Subcutaneous preadipocyte (primary cell): ENCODE results near the gene SLC34A1. TPM values are rescaled to one million over a fixed set of nuclear protein-coding genes. Genes with fewer than 3 reads are reported as not detected.

ENCODE experiments used
- total RNA-seq: library from RNA; depleted of rRNA; stranded (reverse); fragments of >200 nt; gene quantifications from 2 replicates; pipeline ENCODE4 v1.2.3, GENCODE V29; 2012

SLC34A1 gene
- not detected in 2 replicates for total RNA-seq

GRCh38 chr5:177384134-177384533 lies at the start of gene SLC34A1:
TSS of gene SLC34A1 (plus strand) at chr5:177384434. CDS start at chr5:177385742, 1,308 bp downstream.

DNA sequence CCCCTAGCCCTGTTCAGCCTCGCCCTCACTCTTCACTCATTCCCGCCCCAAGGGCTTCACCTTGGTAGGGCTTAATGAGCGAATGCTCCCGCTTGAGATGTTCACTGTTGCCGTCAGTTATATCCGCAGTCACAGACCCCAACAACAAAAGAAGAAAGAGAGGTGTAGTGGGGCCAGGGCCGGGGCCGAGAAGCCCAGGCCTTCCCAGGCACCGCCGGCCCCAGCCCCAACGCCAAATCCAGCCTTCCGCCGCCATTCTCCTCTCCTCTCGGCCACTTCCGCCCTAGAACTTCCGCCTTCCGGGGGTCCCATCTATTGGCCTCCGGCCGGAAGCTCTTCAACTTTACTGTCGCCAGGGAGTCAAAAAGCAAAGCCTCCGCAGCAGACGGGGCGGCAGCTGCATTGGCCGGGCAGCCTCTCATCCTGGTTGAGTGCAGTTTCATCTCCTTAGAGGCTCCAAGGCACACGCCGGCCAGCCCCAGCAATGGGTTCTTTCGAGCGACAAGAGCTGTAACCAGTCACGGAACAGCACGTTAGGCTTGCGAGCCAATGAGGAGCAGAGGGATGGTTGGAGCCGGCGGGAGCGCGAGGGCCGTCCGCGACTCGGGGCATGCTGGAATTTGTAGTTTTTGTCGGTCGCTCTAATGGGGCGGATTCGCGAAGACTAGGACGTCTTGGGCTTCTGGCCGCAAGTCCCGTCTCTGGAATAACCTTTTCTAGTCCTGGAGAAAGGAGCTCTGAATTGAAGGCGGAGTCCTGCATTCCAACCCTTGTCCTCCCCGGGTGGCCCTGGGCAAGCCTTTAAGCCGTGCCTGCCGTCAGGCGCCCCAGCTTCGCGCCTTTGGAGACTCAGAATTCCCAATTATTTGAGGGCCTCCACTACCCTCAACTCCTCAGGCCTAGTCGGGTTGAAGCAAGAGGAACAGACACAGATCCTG lies 32.6 kb upstream of the SLC34A1 start, which contains the start of gene LMAN2:
Gene LMAN2, minus strand, starts transcription at position 277 of the 938 bp plus-strand sequence. Its CDS starts 21 bp downstream, at position 256.

DNA sequence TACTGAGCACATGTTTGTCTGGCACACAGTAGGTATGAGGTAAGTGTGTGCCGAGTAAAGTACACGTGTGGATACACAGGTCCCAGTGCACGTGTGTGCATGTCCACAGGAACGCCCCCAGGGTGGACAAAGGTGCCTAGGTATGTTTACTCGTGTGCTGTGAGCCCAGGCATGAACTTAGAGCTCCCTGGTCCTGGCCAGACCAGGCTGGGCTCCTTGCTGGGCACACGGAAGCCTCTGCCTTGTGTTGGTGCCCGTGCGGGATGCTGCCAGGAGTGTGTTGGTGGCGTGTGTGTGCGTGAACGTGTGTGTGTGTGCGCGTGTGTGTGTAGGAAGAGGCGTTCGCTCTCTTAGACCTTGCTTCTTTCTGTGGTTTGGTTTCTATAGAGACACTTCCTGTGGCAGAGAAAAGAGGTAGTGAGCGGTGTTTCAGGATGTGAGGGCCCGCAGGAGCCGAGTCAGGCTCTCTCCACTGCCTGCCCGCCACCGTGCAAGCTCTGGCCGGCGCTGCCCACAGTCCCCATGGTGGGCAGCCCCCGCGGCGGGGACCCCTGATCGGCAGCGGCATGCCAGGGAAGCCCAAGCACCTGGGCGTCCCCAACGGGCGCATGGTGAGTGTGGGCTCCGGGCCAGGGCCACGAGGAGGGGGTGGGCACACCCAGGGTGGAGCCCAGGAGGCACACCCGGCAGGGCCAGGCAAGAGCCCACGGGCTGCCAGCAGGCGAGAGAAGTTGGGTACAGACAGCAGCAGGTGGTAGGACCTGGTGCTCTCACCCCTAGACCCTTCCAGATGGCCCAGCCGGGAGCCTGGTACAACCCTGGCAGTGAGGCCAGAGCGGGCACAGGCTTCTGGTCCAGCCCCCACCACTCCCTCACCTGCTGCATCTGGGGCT lies 26.5 kb upstream of the SLC34A1 start, which contains the start of gene RGS14:
Gene RGS14, plus strand, starts transcription at position 466 of the 893 bp plus-strand sequence. Its CDS starts 101 bp downstream, at position 567.

DNA sequence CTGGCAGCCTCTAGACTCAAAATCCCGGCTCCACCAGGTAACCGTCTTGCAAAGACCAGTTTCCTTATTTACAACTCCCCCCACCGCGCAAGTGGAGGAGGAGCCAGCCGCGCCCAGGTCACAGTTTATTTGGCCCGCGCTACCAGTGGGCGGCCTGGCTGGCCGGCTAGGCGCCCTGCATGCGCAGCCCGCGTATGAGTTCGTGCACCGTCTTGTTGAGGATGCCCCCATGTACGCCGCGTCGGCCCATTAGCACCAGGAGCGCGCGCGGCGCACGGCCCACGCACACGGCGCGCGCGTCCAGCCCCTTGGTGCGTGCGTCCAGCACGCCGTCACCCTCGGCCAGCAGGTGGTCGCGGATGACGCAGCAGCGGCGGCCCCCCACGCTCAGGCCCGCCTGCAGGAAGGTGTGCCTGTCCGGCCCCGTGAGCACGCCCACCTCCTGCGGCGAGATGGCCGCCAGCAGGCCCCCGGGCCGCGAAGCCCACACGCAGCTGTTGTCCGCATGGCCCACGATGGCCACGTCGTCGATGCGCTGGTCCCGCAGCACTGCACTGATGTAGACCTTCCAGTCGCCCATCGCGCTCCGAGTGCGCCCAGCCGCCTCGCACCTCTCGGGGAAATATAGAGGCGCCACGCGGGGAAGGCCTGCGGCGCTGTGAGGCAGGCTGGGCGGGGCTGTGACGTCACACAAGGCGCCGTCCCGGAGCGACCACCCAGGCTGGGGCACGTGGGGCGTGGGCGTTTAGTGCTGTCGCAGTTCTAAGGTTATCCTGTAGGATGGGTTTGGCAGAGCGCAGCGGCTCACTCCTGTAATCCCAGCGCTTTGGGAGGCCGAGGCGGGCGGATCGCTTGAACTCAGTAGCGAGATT lies 16.0 kb downstream of the SLC34A1 start, which contains the start of gene PFN3:
Gene PFN3, minus strand, starts transcription at position 665 of the 872 bp plus-strand sequence. Its CDS starts 85 bp downstream, at position 580.

DNA sequence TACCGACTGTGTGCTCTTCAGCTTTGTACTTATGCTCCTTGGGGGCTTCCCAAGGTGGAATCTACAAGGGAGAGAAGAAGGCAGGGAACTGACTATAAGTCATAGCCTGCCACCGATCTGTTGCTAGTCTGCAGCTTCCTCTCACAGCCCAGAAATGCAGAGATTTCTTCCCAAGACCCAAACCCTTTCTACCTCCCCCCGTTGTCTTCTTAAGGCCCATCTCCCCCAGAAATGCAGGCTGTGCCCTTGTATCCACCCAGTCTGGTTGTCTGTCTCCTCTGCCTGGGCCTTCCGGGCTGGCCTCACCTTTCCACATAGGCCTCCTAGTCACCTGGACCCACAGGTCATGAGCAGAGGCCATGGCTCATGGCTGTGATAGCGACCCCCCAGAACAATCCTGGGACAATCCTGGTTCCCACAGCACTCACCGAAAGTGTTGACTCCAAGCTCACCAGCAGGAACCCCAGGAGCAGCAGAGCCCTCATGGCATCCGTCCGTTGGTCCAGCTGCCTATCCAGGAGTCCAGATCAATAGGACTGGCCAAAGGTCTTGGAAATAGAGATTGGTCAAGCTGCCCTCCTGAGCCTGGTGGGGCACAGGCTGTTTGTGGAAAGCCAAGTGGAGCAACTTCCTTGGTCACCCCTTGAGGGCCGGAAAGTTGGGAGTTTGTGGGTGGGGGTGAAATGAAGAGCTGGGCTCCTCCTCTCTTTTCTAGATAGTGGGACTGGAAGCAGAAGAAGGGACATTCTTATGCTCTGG lies 25.0 kb downstream of the SLC34A1 start, which contains the start of gene F12:
Gene F12, minus strand, starts transcription at position 522 of the 759 bp plus-strand sequence. Its CDS starts 37 bp downstream, at position 485.

DNA sequence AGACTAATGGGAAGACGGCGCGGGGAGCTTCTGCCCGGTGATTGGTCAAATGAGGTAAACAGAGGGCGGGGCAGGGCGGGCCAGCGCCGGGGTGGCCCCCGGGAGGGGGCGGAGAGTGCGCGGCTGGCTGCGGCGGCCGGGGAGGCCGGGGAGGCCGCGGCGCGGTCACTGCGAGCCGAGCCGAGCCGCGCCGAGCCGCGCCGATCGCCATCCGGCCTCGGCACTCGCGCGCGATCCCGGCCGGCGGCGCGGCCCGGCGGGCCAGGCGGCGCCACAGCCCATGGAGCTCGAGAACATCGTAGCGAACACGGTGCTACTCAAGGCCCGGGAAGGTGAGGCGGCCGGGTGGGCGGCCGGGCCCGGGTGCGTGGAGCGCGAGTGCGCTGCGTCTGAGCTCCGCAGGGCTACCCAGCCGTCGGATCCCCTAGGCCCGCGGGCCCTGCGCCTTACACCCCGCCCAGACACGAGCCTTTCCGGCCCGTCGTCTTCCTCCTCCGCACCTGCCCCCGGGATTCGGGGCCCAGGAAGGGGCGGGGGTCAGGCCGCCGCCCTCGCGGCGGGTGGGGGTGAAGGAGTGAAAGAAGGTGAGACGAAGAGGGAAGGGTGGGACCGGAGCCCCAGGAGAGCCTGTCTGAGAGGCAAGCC lies 42.5 kb downstream of the SLC34A1 start, which contains the start of gene GRK6:
Gene GRK6, plus strand, starts transcription at position 111 of the 645 bp plus-strand sequence. Its CDS starts 170 bp downstream, at position 281.

DNA sequence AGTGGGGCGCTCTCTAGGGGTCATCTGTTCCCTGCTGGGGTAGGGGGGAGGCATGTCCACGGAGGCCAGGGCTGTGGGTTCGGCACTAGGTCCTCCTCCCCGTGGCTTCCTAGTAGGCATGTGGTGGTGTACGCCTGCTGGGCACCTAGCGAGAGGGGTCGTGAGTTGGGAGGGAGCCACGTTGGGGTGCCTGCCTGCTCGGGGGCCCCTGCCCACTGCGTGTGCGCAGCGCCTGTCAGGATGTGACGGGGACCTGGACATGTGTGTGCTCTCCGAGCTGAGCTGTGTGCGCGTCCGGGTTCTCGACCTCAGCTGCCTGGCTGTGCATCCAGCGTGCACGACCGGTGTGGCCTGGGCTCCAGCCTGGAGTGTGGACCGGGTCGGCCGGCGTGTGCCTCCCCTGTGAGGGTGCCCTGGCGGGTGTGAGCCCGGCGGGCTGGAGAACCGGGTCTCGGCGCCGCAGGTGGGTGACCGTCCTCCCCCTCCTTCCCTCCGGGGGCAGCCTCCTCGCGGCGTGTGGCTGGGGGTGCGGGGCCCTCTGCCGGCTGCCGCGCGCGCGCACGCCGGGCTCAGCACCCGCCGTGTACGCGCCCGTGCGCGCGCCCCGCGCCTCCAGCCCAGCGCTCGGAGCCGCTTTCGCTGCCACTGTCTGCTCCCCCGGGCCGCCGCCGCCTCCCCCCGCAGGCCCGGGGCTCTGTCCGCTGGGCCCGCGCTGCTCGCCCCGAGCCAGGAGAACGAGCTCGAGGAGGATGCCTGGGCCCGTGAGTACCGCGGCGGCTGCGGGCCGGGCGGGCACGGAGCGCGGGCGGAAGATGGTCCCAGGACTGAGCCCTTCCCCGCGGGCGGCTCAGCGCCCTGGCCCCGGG lies 62.2 kb downstream of the SLC34A1 start, which contains the start of gene PRR7:
Gene PRR7, plus strand, starts transcription at position 615 of the 866 bp plus-strand sequence. CDS start 8,254 bp downstream, outside the sequence.

Other genes with a start within 250 kb of the SLC34A1 start
- gene RAB24, start 80.7 kb upstream of the SLC34A1 start, total RNA-seq: 9.9 and 11.9 TPM in 2 replicates
- gene PRELID1, start 80.6 kb upstream of the SLC34A1 start, total RNA-seq: 115 and 123 TPM in 2 replicates
- gene MXD3, start 72.5 kb upstream of the SLC34A1 start, total RNA-seq: 8.8 and 15.4 TPM in 2 replicates
- gene LMAN2, start 32.8 kb upstream of the SLC34A1 start, total RNA-seq: 263 and 352 TPM in 2 replicates
- gene RGS14, start 26.5 kb upstream of the SLC34A1 start, total RNA-seq: 2.5 and 4.4 TPM in 2 replicates
- gene PFN3, start 16.2 kb downstream of the SLC34A1 start, total RNA-seq: 1.1 TPM in 1 of 2 replicates, not detected in the other
- 0.37 and 0.39 TPM in 2 replicates for gene F12, start 25.1 kb downstream of the SLC34A1 start, total RNA-seq
- gene GRK6, start 42.2 kb downstream of the SLC34A1 start, total RNA-seq: 19.5 and 33.2 TPM in 2 replicates
- gene PRR7, start 62.4 kb downstream of the SLC34A1 start, total RNA-seq: 26.1 and 33.8 TPM in 2 replicates
- gene DBN1, start 89.2 kb downstream of the SLC34A1 start, total RNA-seq: 160 and 173 TPM in 2 replicates
- gene PDLIM7, start 113.2 kb downstream of the SLC34A1 start, total RNA-seq: 63.9 and 69.4 TPM in 2 replicates
- 1.1 and 1.4 TPM in 2 replicates for gene DOK3, start 125.4 kb downstream of the SLC34A1 start, total RNA-seq
- 55.5 and 90.4 TPM in 2 replicates for gene DDX41, start 132.5 kb downstream of the SLC34A1 start, total RNA-seq
- 29.4 and 30.7 TPM in 2 replicates for gene FAM193B, start 170.1 kb downstream of the SLC34A1 start, total RNA-seq
- gene TMED9, start 207.8 kb downstream of the SLC34A1 start, total RNA-seq: 59.2 and 66.5 TPM in 2 replicates
- 23.1 and 26.6 TPM in 2 replicates for gene B4GALT7, start 215.7 kb downstream of the SLC34A1 start, total RNA-seq